HG02884 (cell line): ENCODE data around the gene SMAD5.

Experiments used
- ATAC-seq: cut with Tn5 transposase; IDR thresholded peaks from one replicate; pipeline ENCODE4 v1.9.1; 2021; ENCODE audit warnings: mild to moderate bottlenecking, moderate library complexity; ENCODE audit not compliant: unreplicated experiment

Gene SMAD5

DNA sequence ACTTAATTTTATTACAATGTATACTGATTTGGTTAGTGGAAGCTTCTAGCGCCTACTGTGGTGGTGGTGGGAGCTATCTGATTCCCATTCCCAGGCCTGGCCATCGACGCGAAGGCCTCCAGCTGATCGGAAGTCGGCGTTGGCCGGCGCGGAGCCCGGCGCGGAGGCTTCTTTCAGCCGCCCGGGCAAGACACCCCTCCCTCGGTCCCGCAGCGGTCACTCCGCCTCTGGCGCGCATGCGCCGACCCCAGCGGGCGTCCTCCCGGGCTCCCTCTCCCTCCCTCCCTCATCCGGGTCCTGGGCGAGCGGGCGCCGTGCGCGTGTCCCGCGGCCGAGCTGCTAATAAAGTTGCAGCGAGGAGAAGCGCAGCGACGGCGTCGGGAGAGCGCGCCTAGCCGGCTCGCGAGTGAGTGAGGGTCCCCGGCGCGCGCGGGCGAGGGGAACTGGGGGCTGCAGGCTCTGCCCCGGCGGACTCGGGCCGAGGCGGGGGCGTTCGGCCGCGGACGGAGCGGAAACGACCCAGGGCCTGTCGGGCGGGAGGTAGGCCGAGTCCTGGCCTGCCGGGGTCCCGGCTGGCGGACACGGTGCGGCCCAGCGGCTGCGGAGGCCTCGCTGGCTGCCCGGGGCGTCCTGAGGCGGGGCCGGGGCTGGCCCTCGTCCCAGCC, at the start of gene SMAD5:
Gene SMAD5, plus strand, starts transcription at position 289 of the 665 bp plus-strand sequence. CDS start 20,916 bp downstream, outside the sequence.
- peak; percentile 86 for ATAC-seq

DNA sequence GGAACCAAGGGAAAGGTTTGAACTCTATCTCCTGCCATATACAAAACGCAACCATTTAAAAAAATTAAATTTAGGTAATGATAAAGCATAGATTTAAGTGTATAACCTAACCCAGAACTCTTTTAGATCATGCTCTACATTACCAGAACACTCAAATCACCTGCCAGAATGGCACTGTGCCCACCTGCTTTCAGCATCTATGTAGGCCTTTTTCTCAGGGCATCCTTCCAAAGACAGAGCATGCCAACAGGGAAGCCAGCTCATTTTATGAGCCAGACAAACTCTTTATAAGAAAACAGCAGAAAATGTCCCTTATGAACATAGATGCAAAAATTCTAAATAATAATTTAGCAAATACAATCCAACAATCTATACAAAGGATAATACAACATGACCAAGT, 47.9 kb upstream of the SMAD5 start:
- ATAC-seq = no peak

DNA sequence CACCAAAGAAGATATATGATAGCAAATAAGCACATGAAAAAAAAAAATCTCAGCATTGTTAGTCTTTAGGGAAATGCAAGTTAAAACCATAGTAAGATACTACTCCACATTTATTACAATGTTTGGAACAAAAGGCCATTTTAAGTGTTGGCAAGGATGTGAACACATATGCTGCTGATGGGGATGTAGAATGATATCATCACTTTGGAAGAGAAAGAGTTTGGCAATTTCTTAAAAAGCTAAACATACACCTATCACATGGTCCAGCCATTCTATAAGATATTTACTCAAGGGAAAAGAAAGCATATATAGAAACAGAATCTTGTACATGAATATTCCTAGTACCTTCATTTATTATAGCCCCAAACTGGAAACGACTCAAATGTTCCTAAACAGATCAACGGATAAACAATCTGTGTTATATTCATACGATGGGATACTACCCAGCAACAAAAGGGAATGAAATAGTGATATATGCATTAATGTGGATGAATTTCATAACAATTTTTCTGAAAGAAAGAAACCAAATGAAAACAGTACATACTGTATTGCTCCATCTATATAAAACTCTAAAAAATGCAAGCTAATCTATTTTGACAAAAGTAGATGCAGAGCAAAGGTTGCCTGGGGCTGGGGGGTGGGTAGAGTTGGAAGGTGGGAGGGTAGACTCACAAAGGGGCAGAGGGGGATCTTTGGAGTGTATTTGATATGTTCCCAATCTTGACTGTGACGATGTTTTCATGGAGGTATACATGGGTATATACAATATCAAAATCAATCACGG, 45.7 kb upstream of the SMAD5 start:
- no peak for ATAC-seq

GRCh38 chr5:136087961-136088871, 44.4 kb upstream of the SMAD5 start:
- no peak for ATAC-seq

DNA sequence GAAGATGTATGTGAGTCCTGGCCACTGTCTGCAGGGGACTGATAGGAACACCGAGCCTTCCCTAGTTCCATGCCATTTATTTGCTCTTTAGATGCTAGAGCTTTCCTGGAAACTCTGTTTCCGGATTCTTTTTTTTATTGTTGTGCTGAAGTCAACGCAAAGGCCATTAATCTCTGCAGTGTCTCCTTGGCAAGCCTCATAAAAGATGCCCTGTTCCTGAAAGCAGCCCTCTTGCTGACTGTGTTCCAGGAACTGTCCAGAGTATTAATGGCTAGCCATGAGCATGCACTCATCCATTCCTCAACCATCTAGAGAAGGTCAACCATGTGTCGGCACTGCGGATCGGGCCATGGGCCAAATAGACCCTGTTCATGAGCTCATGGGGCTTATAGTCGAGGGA, 42.9 kb upstream of the SMAD5 start:
- no peak for ATAC-seq

DNA sequence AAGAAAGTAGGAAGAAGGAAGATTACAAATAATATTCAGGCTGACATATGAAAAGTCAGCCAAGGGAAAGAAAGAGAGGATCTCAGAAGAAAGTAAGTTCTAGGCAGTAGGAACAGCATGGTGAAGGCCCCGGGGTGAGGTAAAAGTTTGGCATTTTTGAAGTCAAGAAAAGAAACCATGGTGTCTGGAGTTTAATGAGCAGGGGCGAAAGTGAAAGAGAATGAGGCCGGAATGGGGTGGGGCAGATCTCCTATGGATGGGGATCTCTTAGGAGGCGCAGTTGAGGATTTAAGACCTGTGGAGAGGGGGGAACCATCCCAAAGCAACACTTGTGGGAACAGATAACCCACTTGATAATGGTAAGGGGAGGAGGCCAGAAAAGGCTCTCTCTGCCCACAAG, 42.3 kb upstream of the SMAD5 start:
- no peak for ATAC-seq

DNA sequence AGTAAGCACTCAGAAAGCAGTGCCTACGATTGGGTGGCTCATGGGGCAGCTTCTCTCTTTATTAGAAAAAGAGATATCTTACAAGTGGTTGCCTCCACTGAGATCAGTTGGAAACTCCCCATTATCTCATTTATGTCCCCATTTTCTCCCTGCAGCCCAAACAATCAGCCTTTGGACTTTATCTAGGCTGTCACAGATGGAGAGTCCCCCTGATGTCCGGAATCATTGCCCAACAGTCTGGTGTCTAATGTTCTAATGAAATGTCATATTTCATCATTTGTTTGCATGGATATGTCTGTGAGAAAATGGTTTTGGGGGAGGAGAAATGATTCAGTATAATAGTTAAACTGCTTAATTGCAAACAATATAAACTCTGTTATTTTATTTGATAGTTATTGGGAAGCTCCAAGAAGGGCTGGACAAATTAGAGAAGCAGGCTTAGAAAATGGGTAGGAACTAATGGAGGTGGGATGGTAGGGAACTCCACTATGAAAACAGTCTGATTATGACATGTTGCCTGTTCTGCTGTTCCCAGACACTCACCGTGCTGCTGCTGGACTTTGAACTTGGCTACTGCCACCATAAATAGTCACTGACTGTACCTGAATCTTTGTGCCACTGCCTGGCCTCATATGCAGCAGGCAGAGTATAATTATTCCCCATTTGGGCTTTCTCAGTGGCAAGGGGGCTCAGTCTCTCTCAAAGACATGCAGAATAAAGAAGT, 38.3 kb upstream of the SMAD5 start:
- ATAC-seq = no peak

DNA sequence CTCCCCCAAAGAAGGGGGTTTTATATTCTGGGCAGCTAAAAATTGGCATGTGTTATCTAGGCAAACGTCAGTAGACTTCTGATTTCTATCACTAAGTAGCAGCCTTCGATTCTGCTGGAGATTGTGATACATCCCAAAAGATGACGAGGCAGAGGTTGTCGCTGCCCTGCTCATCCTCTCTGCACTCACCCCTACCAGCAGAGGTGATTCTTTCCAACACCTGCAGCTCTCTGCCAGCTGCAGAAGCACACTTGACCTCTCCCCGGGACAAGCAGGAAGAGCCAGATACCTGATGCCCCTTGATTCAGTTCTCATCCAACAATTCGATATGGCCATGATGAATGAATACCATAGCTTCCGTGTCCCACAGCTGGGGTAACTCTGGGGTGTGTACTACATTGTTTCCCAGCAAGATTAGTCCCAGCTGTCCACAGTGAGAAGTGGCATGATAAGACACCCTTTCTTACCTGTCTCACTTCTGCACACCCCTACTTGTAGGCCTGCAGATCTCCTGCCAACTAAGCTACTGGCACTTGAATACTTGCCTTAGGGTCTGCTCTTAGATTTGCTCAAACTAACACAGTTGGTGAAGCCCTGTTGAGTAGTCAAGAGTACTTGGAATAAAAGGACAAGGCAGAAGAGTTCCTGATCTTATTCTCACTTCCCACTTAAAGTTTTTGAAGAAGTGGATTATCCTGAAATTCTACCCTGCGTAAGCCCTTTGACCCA, 37.6 kb upstream of the SMAD5 start:
- no peak for ATAC-seq

- no peak for ATAC-seq
These were observed 34.5 kb upstream of the SMAD5 start for GRCh38 chr5:136098176-136098575.

DNA sequence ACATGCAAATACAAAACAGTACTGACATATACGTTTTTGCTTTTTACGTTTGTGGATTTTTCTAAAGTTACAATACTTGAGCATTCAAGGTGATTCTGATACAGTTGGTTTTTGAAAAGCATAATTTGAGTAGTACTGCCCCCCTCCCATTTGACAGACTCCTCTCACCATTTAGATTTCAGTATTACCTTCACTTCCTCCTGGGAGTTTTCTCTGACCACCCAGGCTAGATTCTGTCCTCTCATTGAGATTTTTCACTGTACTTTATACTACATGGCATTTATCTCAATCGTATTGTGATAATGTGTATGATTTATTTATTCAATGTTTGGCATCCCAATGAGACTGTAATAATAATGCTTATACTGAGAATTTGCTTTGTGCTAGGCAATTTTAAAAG, 32.8 kb upstream of the SMAD5 start:
- no peak for ATAC-seq

DNA sequence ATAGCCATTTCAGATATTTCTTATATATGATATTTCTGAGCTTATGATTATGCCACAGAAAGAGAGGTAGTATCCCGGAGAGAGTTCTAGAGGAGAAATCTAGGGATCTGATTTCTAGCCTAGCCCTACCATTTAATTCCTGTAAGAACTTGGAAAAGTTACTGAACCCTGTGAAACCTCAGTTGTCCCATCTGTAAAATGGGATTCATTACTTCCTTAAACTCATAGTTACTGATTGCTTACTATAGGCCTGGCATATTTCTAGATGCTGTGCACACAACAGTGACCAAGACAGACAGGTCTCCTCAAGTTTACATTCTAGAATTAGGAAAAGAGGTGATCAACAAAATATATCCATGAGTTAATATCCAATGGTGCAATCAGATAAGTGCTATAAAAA, 30.8 kb upstream of the SMAD5 start:
- no peak for ATAC-seq

- ATAC-seq = no peak
These were observed 29.5 kb upstream of the SMAD5 start for GRCh38 chr5:136103118-136103517.

DNA sequence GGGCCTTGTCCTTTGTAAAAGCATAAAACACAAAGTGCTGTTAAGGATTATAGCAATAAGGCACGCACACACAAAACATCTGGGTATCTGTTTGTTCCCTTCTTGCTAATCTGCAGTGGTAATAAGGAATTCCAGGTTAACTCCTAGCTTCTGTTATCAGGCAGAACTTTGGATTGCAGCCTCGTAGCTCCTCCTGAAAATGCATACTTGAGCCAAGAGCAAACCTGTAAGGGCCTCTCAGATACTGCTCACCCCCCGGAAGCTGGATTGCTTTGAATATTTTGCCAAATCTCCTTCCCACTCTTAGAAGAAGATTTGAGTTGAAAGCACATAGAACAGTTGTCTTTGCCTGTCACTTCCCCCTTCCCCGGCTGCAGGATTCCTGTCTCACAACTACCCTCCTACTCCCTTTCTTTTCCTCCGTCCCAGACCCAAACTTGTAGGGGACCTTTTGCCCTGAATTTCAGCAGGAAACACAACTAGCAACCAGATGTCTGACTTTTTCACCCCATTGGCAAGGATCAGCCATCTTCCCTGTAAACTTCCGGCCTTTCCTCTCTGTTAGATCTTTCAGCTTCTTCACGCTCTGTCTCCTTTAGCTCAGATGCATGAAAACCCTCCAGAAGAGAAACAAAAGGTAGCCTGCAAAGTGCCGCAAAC, 28.2 kb upstream of the SMAD5 start:
- ATAC-seq = no peak

DNA sequence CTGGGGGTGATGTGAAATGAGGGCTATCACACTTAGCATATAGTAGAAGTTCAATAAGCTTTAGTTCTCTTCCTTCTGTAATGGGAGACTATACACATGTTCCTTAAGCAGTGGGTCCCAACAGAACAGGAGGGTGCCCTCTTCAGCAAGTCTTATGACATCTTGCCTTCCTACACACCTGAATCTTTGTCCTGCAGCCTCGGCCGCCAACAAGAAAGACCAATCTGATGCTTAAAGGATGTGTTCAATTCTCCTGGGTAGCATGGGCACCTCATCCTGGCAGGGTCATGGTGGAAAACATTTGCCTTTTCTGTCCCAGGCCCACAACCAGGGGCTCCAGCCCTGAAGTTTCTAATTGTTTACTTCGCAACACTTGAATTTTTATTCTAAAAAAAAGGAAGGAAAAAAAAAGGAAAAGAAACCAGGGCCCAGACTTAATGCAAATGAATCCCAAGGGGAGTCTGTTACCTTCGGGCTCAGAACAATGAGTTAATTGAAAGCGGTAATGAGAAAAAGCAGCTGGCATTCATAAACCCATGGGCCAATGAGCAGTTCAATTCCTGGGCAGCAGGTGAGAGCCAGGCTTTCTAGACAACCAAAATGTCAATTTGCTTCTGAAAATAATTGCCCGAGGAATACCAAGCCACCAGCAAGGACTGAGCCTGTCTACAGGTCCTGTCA, 26.2 kb upstream of the SMAD5 start:
- no peak for ATAC-seq

GRCh38 chr5:136108180-136108611, 24.4 kb upstream of the SMAD5 start:
- peak; percentile 58 for ATAC-seq

GRCh38 chr5:136108766-136109165, 23.9 kb upstream of the SMAD5 start:
- ATAC-seq = no peak

DNA sequence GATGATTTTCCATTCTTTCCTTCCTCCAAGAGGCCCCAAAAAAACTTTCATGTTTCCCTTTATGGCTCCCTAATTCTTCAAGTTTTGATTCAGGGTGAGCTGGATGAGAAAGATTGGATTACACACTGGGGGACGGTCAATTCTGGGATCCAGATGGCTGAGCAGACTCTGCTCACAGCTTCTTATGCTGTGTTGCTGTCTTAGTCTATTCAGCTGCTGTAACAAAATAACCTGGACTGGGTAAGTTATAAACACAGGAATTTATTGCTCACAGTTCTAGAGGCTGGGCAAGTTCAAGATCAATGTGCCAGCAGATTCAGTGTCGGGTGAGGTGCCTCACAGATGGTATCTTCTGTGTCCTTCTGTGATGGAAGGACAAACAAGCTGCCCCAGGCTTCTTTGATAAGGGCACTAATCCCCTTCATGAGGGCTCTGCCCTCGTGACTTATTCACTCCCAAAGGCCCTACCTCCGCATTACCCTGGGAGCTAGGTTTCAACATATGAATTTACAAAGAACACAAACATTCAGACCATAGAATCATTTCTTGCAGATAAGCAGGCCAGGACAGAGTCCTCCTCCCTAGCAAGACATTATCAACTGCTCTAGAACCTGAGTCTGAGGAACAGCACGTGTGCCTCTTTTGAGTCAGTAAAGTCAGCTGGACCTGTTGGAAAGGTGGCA, 23.1 kb upstream of the SMAD5 start:
- no peak for ATAC-seq

GRCh38 chr5:136113606-136114005, 19.0 kb upstream of the SMAD5 start:
- no peak for ATAC-seq
